Left lung (tissue), 10 donors: ENCODE measurements around the gene SETDB2. TPM values are rescaled to one million over a fixed set of nuclear protein-coding genes. Genes with fewer than 3 reads are reported as not detected.
A peak's percentile ranks its signal among the peaks of the same experiment; 100 is the strongest.

ENCODE experiments used
- ATAC-seq: fragments of 200-7000 bp; cut with Tn5 transposase; one replicate; pipeline ENCODE4 v1.9.1; 2020; ENCODE audit warnings: moderate library complexity
- DNase-seq, 4 donors: peaks; one replicate each; pipeline ENCODE4 v3.0.0-alpha.2; 2013 to 2020
- H3K27ac ChIP-seq, 2 donors: fragments of 200-600 bp; sonication (generic) in 1 of 2; one replicate each; pipeline versions ENCODE4 v1.5.0 to v1.8.0; 2020 to 2021
- H3K27me3 ChIP-seq, 2 donors: fragments of 200-600 bp; sonication (generic) in 1 of 2; one replicate each; pipeline versions ENCODE4 v1.5.0 to v1.8.0; 2020 to 2021
- H3K36me3 ChIP-seq, 2 donors: fragments of 200-600 bp; sonication (generic) in 1 of 2; one replicate each; pipeline versions ENCODE4 v1.5.0 to v1.8.0; 2020 to 2021
- H3K4me1 ChIP-seq, 2 donors: fragments of 200-600 bp; one replicate each; pipeline ENCODE4 v1.8.0; 2021
- H3K4me3 ChIP-seq, 2 donors: fragments of 200-600 bp; sonication (generic) in 1 of 2; one replicate each; pipeline versions ENCODE4 v1.5.0 to v1.8.0; 2020 to 2021; ENCODE audit warnings: mild to moderate bottlenecking in 1 of 2
- H3K9me3 ChIP-seq, 2 donors: fragments of 200-600 bp; sonication (generic) in 1 of 2; one replicate each; pipeline versions ENCODE4 v1.5.0 to v1.8.0; 2020 to 2021
- intact Hi-C, 2 donors: fragments of 100-400 bp; cut with DNase I; formaldehyde crosslinking; loops; one replicate each; pipeline versions ENCODE4 v1.11.2 to v1.14.2; 2022
- polyA plus RNA-seq, 6 donors: library from polyadenylated mRNA; unstranded; fragments of 120-200 nt; gene quantifications; one replicate each; pipeline ENCODE4 v1.2.1, GENCODE V29; 2013; ENCODE audit not compliant: insufficient read length in 6 of 6
- total RNA-seq, 2 donors: library from RNA; stranded (reverse); fragmentation: NEBNext Ultra II Directional; extraction: Animal tissue kit (Norgen Biotek cat#: 25700); gene quantifications; one replicate each; pipeline ENCODE4 v1.2.1, GENCODE V29; 2021
- TF ChIP-seq, protein P1 (sequence below), 2 donors: fragments of 200-600 bp; sonication (generic) in 1 of 2; IDR thresholded peaks; one replicate each; pipeline versions ENCODE4 v1.5.0 to v1.8.0; 2021; ENCODE audit warnings: antibody characterized with exemption in 2 of 2
- donor health status: DM: no; HTN: yes; CAD: no.
- donor health status: DM: no; HTN: no; CAD: no.

Gene SETDB2
- total and polyA plus RNA-seq, 8 donors: 11.4 to 19.6 (median 18.7) TPM

DNA sequence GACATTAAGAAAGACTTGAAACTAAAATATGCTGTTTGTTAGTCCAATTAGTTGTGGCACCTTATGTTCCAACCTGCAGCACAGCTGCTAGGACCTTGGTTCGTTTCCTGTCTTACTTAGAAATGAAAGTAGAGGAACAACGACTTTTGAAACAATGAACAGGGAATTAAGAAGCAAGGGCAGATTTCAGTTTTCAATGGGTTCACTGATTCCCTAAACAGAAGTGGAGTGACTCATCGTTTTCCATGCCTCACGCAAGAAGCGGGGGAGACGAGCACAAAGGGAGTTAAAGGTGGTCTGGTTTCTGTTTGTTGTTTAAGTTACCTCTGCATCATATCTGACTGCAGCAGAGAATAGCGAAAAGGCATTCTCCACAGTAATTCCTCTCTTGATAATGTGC lies 96.5 kb downstream of the SETDB2 start:
- no peak for DNase-seq
- no peaks in the 10 kb centered on the region for H3K27me3 ChIP-seq
- TF ChIP-seq, protein P1, sequence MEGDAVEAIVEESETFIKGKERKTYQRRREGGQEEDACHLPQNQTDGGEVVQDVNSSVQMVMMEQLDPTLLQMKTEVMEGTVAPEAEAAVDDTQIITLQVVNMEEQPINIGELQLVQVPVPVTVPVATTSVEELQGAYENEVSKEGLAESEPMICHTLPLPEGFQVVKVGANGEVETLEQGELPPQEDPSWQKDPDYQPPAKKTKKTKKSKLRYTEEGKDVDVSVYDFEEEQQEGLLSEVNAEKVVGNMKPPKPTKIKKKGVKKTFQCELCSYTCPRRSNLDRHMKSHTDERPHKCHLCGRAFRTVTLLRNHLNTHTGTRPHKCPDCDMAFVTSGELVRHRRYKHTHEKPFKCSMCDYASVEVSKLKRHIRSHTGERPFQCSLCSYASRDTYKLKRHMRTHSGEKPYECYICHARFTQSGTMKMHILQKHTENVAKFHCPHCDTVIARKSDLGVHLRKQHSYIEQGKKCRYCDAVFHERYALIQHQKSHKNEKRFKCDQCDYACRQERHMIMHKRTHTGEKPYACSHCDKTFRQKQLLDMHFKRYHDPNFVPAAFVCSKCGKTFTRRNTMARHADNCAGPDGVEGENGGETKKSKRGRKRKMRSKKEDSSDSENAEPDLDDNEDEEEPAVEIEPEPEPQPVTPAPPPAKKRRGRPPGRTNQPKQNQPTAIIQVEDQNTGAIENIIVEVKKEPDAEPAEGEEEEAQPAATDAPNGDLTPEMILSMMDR (IDR thresholded peaks at IDR 0.05): no peak
- intact Hi-C loops: no loop called here
- peaks cover 0 to 54% of the 10 kb centered on the region in 2 donors for H3K36me3 ChIP-seq
- no peaks in the 10 kb centered on the region for H3K9me3 ChIP-seq
- ATAC-seq: no peak
- no peak overlapping the region for H3K4me3 ChIP-seq
- H3K27ac ChIP-seq: peak overlapping the region in 1 of 2 donors; percentile 48
- peaks cover 0 to 15% of the 10 kb centered on the region in 2 donors for H3K4me1 ChIP-seq

DNA sequence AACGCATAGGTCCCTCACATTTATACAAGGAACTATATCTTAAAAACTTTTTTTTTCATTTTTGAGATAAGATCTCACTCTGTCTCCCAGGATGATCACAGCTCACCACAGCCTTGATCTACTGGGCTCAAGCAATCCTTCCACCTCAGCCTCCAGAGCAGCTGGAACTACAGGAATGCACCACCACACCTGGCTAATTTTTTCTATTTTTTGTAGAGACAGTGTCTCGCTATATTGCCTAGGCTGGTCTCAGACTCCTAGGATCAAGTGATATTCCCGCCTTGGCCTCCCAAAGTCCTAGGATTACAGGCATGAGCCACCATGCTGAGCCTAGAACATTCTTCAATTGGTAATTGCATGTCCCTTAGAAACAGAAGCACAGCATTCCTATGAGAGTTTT lies 99.6 kb downstream of the SETDB2 start:
- H3K4me3 ChIP-seq: no peak overlapping the region
- peaks cover 0 to 79% of the 10 kb centered on the region in 2 donors for H3K36me3 ChIP-seq

More for the DNA sequence above, 99.6 kb downstream of the SETDB2 start:
- H3K27ac ChIP-seq: no peak overlapping the region
- DNase-seq: no peak
- H3K27me3 ChIP-seq: no peaks in the 10 kb centered on the region
- TF ChIP-seq, protein P1 (IDR thresholded peaks at IDR 0.05): no peak
- H3K9me3 ChIP-seq: no peaks in the 10 kb centered on the region
- no peak for ATAC-seq
- H3K4me1 ChIP-seq: peaks cover 0 to 12% of the 10 kb centered on the region in 2 donors
- intact Hi-C loops: no loop called here

Other genes with a start within 250 kb of the SETDB2 start
- not detected for gene MLNR, start 223.9 kb upstream of the SETDB2 start, total RNA-seq
- under 1 TPM in 5 of 6 donors, not detected in 1; 0.13 to 0.31 (median 0.17) TPM for gene MLNR, start 223.9 kb upstream of the SETDB2 start, polyA plus RNA-seq
- gene CDADC1, start 196.3 kb upstream of the SETDB2 start, total RNA-seq: 10 to 100 TPM; 11.6 to 12.9 TPM
- 10 to 100 TPM; 13.6 to 17.8 (median 15.1) TPM for gene CDADC1, start 196.3 kb upstream of the SETDB2 start, polyA plus RNA-seq
- 10 to 100 TPM in 1 of 2 donors, 1 to 10 TPM in 1; 8.6 to 12.8 TPM for gene CAB39L, start 210 bp upstream of the SETDB2 start, total RNA-seq
- 10 to 100 TPM in 3 of 6 donors, 1 to 10 TPM in 3; 9.2 to 11.4 (median 10.1) TPM for gene CAB39L, start 210 bp upstream of the SETDB2 start, polyA plus RNA-seq
- 10 to 100 TPM; 42.9 to 55.5 TPM for gene PHF11, start 51.7 kb downstream of the SETDB2 start, total RNA-seq
- 10 to 100 TPM; 58.4 to 80.2 (median 71.5) TPM for gene PHF11, start 51.7 kb downstream of the SETDB2 start, polyA plus RNA-seq
- 10 to 100 TPM; 24.1 to 25.4 TPM for gene RCBTB1, start 141.3 kb downstream of the SETDB2 start, total RNA-seq
- gene RCBTB1, start 141.3 kb downstream of the SETDB2 start, polyA plus RNA-seq: 10 to 100 TPM; 33.3 to 39.8 (median 36.0) TPM
- 1 to 10 TPM; 2.2 to 7.6 TPM for gene ARL11, start 184.2 kb downstream of the SETDB2 start, total RNA-seq
- gene ARL11, start 184.2 kb downstream of the SETDB2 start, polyA plus RNA-seq: under 1 TPM; 0.44 to 0.69 (median 0.56) TPM
- gene EBPL, start 247.2 kb downstream of the SETDB2 start, total RNA-seq: 10 to 100 TPM; 54.6 to 68.7 TPM
- gene EBPL, start 247.2 kb downstream of the SETDB2 start, polyA plus RNA-seq: 10 to 100 TPM; 54.7 to 79.9 (median 72.7) TPM